Gastroesophageal sphincter (tissue), 4 donors: ENCODE results near the gene PARD6B. TPM values are rescaled to one million over a fixed set of nuclear protein-coding genes. Genes with fewer than 3 reads are reported as not detected.

Experiments used
- ATAC-seq: fragments of 150-250 bp; one replicate; pipeline ENCODE4 v1.9.1; 2016; ENCODE audit warnings: mild to moderate bottlenecking, moderate library complexity
- H3K27ac ChIP-seq, 4 donors: fragments of 200-600 bp; sonication (generic) in 3 of 4; 1 replicate in 3 of 4; 2 replicates in 1 of 4; pipeline ENCODE4 v1.5.1; 2016 to 2019
- H3K27me3 ChIP-seq: fragments of 200-600 bp; sonication (generic); one replicate; pipeline ENCODE4 v1.5.1; 2019
- H3K36me3 ChIP-seq, 2 donors: fragments of 200-600 bp; sonication (generic); one replicate each; pipeline ENCODE4 v1.5.1; 2019; ENCODE audit warnings: control low read depth in 1 of 2
- H3K4me1 ChIP-seq, 3 donors: fragments of 200-600 bp; sonication (generic); 1 replicate in 2 of 3; 2 replicates in 1 of 3; pipeline ENCODE4 v1.5.1; 2016 to 2019; ENCODE audit warnings: control low read depth in 2 of 3
- H3K4me3 ChIP-seq, 2 donors: fragments of 200-600 bp; sonication (generic); one replicate each; pipeline ENCODE4 v1.5.1; 2019; ENCODE audit warnings: mild to moderate bottlenecking in 1 of 2, moderate library complexity in 1 of 2
- H3K9me3 ChIP-seq, 3 donors: fragments of 200-600 bp; sonication (generic); one replicate each; pipeline ENCODE4 v1.5.1; 2017 to 2019; ENCODE audit warnings: control low read depth in 2 of 3
- EP300 ChIP-seq: sonication (generic); formaldehyde crosslinking; IDR thresholded peaks from one replicate; pipeline ENCODE4 v1.6.1; 2017; ENCODE audit warnings: antibody characterized with exemption, mild to moderate bottlenecking
- POLR2A ChIP-seq, 2 donors: fragments of 450-650 bp; IDR thresholded peaks; one replicate each; pipeline ENCODE4 v1.6.1; 2017; ENCODE audit warnings: antibody characterized with exemption in 2 of 2, mild to moderate bottlenecking in 2 of 2, moderate library complexity in 1 of 2
- POLR2AphosphoS5 ChIP-seq: sonication (generic); formaldehyde crosslinking; IDR thresholded peaks from one replicate; pipeline ENCODE4 v1.6.1; 2017; ENCODE audit warnings: antibody characterized with exemption
- WGBS, 2 donors: methylation state at CpG; one replicate each; pipeline ENCODE4 v1.1.5; 2018; ENCODE audit warnings: low coverage in 1 of 2; 5-methylcytosine and 5-hydroxymethylcytosine counted together
- total RNA-seq, 4 donors: library from RNA; depleted of rRNA; stranded (reverse); fragments of >200 nt; gene quantifications; one replicate each; pipeline ENCODE4 v1.1.0, GENCODE V29; 2016
- TF ChIP-seq, protein P1 (sequence below), 4 experiments: fragments of 200-600 bp in 2 of 4; fragments of 450-650 bp in 2 of 4; sonication (generic) in 1 of 4; IDR thresholded peaks; one replicate each; pipeline ENCODE4 v1.5.1; 2017 to 2019; ENCODE audit warnings: antibody characterized with exemption in 4 of 4, mild to moderate bottlenecking in 2 of 4, moderate library complexity in 2 of 4

The PARD6B gene
- total RNA-seq, 4 donors from 2014 or later: 2.4 to 3.8 (median 2.8) TPM

DNA sequence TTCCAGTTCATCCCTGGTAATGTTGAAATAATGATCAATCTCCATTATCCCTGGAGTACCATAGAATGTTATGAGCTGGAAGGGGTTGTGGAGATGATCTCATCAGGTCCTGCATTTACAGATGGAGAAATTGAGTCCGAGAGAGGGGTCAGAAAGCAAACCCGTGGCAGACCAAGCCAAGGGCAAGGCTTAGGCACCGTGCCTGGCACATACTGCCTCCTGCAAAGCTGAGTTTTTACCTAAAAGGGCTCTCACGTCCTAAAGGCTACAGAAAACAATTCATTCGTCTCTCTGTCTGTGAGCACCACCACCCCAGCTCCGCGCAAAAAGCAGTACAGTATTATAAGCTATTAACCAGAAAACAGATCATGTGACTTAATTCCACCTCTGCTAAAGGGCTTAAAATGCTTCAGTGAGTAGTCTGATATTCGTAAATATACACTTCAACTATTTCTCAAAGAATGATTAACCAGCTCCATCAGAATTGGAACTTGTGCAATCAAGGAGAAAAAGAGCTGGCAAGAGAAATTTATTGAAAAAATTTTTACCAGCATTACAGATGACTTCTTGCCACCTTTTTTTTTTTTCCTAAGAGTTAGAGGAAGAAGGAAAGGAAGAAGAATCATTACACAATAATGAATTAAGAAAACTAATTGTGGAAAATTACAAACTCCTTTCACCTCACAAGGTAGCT is 3.4 kb upstream of the PARD6B start:
- H3K27me3 ChIP-seq: no peaks in the 10 kb centered on the region
- H3K9me3 ChIP-seq: no peaks in the 10 kb centered on the region
- peak overlapping the region in 1 of 4 donors; percentile 31 for H3K27ac ChIP-seq
- 61 to 63% methylated on average over 1 to 8 of the region's 8 CpGs for WGBS, 2 donors
- no peak for ATAC-seq
- TF ChIP-seq, protein P1, sequence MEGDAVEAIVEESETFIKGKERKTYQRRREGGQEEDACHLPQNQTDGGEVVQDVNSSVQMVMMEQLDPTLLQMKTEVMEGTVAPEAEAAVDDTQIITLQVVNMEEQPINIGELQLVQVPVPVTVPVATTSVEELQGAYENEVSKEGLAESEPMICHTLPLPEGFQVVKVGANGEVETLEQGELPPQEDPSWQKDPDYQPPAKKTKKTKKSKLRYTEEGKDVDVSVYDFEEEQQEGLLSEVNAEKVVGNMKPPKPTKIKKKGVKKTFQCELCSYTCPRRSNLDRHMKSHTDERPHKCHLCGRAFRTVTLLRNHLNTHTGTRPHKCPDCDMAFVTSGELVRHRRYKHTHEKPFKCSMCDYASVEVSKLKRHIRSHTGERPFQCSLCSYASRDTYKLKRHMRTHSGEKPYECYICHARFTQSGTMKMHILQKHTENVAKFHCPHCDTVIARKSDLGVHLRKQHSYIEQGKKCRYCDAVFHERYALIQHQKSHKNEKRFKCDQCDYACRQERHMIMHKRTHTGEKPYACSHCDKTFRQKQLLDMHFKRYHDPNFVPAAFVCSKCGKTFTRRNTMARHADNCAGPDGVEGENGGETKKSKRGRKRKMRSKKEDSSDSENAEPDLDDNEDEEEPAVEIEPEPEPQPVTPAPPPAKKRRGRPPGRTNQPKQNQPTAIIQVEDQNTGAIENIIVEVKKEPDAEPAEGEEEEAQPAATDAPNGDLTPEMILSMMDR (IDR thresholded peaks at IDR 0.05): no peak
- TF ChIP-seq POLR2AphosphoS5: no peak
- no peak for TF ChIP-seq POLR2A (IDR thresholded peaks at IDR 0.05)
- TF ChIP-seq EP300: no peak
- H3K4me1 ChIP-seq: peaks cover 0 to 45% (median 3%) of the 10 kb centered on the region in 3 donors
- H3K36me3 ChIP-seq: no peaks in the 10 kb centered on the region
- no peak overlapping the region for H3K4me3 ChIP-seq

DNA sequence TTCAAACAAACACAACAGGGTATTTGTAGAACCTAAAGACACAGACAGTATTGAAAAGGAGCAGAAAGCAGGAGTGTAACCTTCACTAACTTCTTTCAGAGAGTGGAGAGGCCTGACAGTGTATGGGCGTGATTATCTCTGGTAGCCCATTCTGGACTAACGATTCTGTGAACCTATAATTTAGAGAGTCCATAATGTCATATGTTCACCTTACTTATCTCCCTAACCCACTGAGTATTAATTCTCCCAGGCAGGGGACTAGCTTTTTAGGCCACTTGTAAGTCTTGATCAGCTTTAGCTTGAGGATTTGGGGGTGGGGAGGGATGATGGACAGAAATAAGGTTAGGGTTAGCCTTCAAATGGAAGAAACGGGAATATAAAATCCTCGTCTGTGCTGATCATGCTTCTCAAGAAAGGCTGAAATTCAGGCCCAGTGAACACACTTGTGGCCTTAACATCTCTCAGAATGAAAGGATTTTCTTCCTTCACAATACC is 2.8 kb upstream of the PARD6B start:
- H3K4me1 ChIP-seq: peaks cover 0 to 45% (median 3%) of the 10 kb centered on the region in 3 donors
- H3K27me3 ChIP-seq: no peaks in the 10 kb centered on the region
- no peaks in the 10 kb centered on the region for H3K9me3 ChIP-seq
- 87 to 93% methylated on average over 4 of the region's 4 CpGs for WGBS, 2 donors
- no peak for ATAC-seq
- TF ChIP-seq POLR2AphosphoS5 (no peak), POLR2A (IDR thresholded peaks at IDR 0.05) (no peak), EP300 (no peak)
- TF ChIP-seq, protein P1 (IDR thresholded peaks at IDR 0.05): no peak
- no peaks in the 10 kb centered on the region for H3K36me3 ChIP-seq
- no peak overlapping the region for H3K4me3 ChIP-seq
- no peak overlapping the region for H3K27ac ChIP-seq

DNA sequence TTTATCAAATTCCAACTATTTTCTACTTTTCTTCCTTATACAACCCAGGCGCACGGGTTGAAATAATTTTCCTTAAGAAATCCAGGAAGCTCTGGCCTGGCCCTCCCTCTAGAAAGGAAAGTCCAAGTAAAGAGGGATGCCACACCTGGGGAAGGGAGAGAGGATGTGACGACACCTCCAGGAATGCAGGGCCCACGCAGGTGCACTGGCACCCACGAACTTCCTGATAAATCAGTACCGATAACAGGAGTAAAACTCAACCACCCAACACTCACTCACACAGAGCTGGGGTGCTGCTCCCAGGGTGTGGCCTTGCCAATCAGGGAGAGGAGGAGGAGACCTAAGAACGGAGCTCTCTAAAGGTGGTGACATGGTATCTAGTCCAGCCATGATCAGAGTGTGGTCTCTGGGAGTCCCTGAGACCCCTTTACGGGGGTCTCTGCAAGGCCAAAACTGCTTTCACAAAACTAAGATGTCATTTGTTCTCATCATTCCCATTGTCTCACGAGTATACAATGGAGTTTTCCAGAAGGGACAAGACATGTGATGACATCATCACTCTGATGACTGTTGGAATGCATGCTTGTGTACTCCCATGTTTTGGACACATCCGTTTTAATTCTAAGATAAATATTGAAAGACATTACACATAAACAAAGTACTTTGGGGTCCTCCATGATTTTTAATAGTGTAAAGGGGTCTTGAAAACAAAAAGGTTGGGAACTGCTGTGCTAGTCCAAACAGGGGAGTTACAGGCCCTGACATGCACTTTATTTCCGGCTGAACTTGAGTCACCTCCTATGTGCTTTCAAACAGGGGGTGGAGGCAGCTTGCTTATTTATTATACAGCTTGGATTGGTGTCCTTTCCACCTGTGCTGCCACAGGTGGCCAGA is 2.2 kb upstream of the PARD6B start:
- no peak for ATAC-seq
- H3K27ac ChIP-seq: peak overlapping the region in 1 of 4 donors; percentile 81
- TF ChIP-seq POLR2A (IDR thresholded peaks at IDR 0.05): no peak
- no peak for TF ChIP-seq EP300
- TF ChIP-seq, protein P1 (IDR thresholded peaks at IDR 0.05): no peak
- no peak for TF ChIP-seq POLR2AphosphoS5
- no peaks in the 10 kb centered on the region for H3K27me3 ChIP-seq
- no peaks in the 10 kb centered on the region for H3K36me3 ChIP-seq
- H3K4me3 ChIP-seq: no peak overlapping the region
- H3K9me3 ChIP-seq: no peaks in the 10 kb centered on the region
- 78 to 85% methylated on average over 6 to 8 of the region's 11 CpGs for WGBS, 2 donors
- H3K4me1 ChIP-seq: peaks cover 0 to 41% (median 3%) of the 10 kb centered on the region in 3 donors

DNA sequence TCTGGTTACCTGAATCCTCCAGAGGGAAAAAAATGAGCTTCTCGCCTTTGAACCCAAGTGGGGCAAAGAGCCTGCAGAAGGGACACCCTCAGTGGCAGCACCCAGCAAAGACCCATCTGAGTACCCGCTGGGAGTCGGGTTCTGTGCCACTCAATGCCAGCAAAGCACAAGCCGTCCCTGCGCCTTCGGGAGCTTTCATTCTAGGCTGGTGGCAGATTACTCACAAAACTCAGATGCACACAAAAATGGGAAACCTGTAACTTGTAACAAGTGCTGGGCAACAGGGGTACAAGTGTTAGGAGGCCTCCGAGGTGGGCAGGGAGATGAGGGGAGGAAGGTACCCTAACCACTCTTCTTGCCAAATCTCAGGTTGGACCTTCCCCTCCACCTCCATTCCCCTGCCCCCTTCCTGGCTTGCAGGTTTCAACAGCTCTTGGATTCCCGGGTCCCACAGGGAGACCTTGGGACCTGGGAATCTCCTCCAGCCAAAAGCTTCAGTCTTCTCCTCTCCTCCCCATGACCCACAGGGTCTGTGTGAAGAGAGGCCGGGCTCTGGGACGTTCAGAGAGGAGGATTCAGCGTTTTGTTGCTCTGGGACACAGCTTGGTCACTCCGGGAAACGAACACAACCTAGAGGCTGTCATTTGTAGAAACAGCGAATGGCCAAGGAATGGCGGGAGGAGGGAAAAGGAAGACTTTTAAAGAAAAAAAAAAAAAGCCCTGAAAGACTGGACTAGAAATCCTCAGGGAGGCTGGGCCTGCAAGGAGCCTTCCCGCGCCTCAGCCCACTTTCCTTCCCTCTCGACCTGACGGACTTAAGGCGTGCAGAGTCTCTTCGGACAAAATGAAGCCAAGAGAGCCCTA is 1.2 kb upstream of the PARD6B start:
- Histone ChIP-seq H3K4me3 (peak overlapping the region; percentile 54 to 94), H3K27ac (peak overlapping the region in 3 of 4 donors; percentile 79 to 83 (median 81)), H3K27me3 (no peaks in the 10 kb centered on the region), H3K4me1 (peaks cover 0 to 32% (median 3%) of the 10 kb centered on the region in 3 donors), H3K36me3 (no peaks in the 10 kb centered on the region), H3K9me3 (no peaks in the 10 kb centered on the region)
- WGBS, 2 donors: 2 to 100% methylated on average over 1 to 8 of the region's 21 CpGs
- peak; percentile 7 for ATAC-seq
- TF ChIP-seq, protein P1 (IDR thresholded peaks at IDR 0.05): no peak
- TF ChIP-seq POLR2AphosphoS5 (no peak), POLR2A (IDR thresholded peaks at IDR 0.05) (no peak), EP300 (no peak)
